ENCODE measurements around the gene HMGN1.

Gene HMGN1

DNA sequence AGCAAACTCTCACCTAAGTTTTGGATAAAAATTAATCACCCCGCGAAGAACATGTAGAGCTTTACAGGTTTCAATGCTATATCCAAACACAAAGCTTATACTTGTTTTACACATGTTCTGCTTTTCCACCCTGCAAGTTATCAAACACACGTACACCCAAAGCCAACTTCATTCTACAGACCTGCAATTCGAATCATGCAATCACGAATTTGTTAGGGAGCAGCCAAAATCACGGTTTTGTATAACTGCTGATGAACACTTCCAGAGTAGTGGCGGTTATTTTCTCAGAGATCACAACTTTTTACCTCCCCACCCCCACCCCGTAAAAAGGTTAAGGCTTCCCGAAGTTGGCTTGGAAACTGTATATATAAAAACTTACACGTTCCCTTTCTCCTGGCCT lies 1.4 kb downstream of the HMGN1 start:
- no peaks in the 10 kb centered on the region for H3K4me1 ChIP-seq (ENCODE audit: control insufficient read depth, insufficient read depth, low read length)
- H3K27ac ChIP-seq (ENCODE audit: low read length) = no peak overlapping the region
- H3K4me3 ChIP-seq (ENCODE audit: low read length) = peak overlapping the region; percentile 54; the same call in 1 of the 2 replicates
- H3K9me3 ChIP-seq (ENCODE audit: control insufficient read depth, insufficient read depth, low read length) = no peaks in the 10 kb centered on the region
- no peak for DNase-seq (ENCODE audit: low read depth, low spot score)
- peaks cover 12% of the 10 kb centered on the region; the same call in 1 of the 2 replicates for H3K36me3 ChIP-seq (ENCODE audit: control insufficient read depth, insufficient read depth, low read length)
- no CpG with 5 or more reads among the region's 10 CpGs for WGBS (ENCODE audit: insufficient coverage, insufficient read length)
- H3K27me3 ChIP-seq (ENCODE audit: control insufficient read depth, insufficient read depth, low read length) = no peaks in the 10 kb centered on the region

DNA sequence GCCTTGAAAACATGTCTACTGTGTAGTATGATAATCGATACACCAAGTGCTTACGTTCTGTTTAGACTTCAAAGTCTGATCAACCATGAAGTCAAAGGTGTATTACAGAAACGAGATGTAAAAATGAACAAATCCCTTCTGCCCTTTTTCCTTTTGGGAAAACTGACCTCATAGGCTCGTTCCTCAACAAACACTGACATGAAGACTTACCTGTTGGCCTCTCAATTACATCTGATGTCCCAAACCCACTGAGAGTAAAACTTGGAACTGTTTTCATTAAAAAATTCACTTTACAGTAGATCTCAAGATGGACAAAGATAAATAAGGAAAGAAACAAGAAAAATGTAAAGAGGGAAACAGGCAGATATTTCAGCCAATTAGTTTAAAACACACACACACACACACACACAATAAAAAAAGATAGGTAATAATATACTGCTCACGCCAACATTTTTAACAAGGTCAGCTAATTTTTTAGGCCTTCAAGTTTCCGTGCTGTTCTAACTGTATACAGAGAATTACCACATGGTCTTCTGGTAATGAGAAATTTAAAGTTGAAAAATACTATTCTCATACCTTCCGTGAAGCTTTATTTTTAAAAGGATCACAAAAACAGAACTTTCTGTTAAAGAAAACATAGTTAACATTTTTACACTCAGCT lies 2.1 kb downstream of the HMGN1 start:
- no peaks in the 10 kb centered on the region for H3K9me3 ChIP-seq (ENCODE audit: control insufficient read depth, insufficient read depth, low read length)
- no peak overlapping the region for H3K27ac ChIP-seq (ENCODE audit: low read length)
- DNase-seq (ENCODE audit: low read depth, low spot score) = no peak
- no peaks in the 10 kb centered on the region for H3K27me3 ChIP-seq (ENCODE audit: control insufficient read depth, insufficient read depth, low read length)
- no peaks in the 10 kb centered on the region for H3K4me1 ChIP-seq (ENCODE audit: control insufficient read depth, insufficient read depth, low read length)
- H3K36me3 ChIP-seq (ENCODE audit: control insufficient read depth, insufficient read depth, low read length) = peaks cover 12% of the 10 kb centered on the region; the same call in 1 of the 2 replicates
- no CpG with 5 or more reads among the region's 7 CpGs for WGBS (ENCODE audit: insufficient coverage, insufficient read length)
- H3K4me3 ChIP-seq (ENCODE audit: low read length) = no peak overlapping the region

DNA sequence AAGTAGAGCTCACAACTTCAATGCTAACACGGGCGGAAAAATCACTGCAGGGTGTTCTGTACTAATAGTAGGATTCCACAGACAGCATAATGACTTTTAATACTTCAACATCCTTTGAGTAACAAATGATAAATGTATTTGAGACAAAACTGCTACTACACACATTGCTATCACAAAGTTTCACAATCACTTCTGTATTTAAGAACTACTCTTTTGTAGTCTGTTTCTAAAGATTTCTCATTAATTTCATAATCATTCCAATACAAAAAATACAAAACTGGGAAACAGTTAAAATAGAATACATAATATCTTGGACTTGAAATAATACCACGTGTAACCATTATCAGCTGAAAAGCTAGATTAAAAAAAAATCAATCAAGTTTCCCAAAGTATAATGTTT lies 2.7 kb downstream of the HMGN1 start:
- Histone ChIP-seq H3K36me3 (ENCODE audit: control insufficient read depth, insufficient read depth, low read length) (peaks cover 12% of the 10 kb centered on the region; the same call in 1 of the 2 replicates), H3K27ac (ENCODE audit: low read length) (no peak overlapping the region), H3K4me1 (ENCODE audit: control insufficient read depth, insufficient read depth, low read length) (no peaks in the 10 kb centered on the region), H3K9me3 (ENCODE audit: control insufficient read depth, insufficient read depth, low read length) (no peaks in the 10 kb centered on the region), H3K4me3 (ENCODE audit: low read length) (no peak overlapping the region), H3K27me3 (ENCODE audit: control insufficient read depth, insufficient read depth, low read length) (no peaks in the 10 kb centered on the region)
- no peak for DNase-seq (ENCODE audit: low read depth, low spot score)
- no CpG with 5 or more reads among the region's 3 CpGs for WGBS (ENCODE audit: insufficient coverage, insufficient read length)

DNA sequence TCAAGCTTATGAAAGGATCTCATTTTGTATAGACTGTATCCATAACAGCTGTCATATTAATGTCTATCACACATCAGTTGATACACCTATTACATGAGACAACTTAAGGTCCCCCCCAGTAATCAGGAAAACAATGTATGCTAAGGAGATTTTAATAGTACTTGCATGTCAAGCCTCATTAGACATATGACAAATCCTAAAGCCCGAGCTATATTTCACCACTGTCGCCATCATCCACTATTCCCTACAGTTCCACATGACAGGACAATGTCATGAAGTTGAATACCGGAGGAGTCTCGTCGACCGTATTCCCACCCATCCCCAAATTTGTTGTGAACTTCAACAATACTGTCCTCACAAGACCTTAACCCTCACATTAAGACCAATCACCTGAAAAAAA lies 3.4 kb downstream of the HMGN1 start:
- Histone ChIP-seq H3K4me3 (ENCODE audit: low read length) (no peak overlapping the region), H3K9me3 (ENCODE audit: control insufficient read depth, insufficient read depth, low read length) (no peaks in the 10 kb centered on the region), H3K4me1 (ENCODE audit: control insufficient read depth, insufficient read depth, low read length) (no peaks in the 10 kb centered on the region), H3K27me3 (ENCODE audit: control insufficient read depth, insufficient read depth, low read length) (no peaks in the 10 kb centered on the region), H3K27ac (ENCODE audit: low read length) (no peak overlapping the region), H3K36me3 (ENCODE audit: control insufficient read depth, insufficient read depth, low read length) (peaks cover 15% of the 10 kb centered on the region; the same call in 1 of the 2 replicates)
- no CpG with 5 or more reads among the region's 6 CpGs for WGBS (ENCODE audit: insufficient coverage, insufficient read length)
- DNase-seq (ENCODE audit: low read depth, low spot score) = no peak

DNA sequence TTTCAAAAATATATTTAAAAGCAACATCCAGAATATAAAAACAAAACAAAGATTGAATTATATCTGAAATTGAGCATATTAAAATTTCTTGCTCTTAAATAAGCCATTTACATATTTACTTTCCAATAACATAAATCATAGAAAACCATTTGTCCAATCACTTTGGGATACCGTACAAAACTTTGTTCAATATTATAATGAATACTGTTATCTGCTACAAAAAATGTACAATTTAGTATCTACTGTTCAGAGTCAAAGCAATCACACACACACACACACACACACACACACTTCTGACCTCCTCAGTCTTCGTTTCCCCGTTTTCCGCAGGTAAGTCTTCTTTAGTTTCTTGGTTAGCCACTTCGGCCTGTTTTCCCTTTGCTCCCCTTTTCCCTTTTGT lies 4.0 kb downstream of the HMGN1 start:
- Histone ChIP-seq H3K36me3 (ENCODE audit: control insufficient read depth, insufficient read depth, low read length) (peaks cover 15% of the 10 kb centered on the region; the same call in 1 of the 2 replicates), H3K27ac (ENCODE audit: low read length) (no peak overlapping the region), H3K4me3 (ENCODE audit: low read length) (no peak overlapping the region), H3K27me3 (ENCODE audit: control insufficient read depth, insufficient read depth, low read length) (no peaks in the 10 kb centered on the region), H3K9me3 (ENCODE audit: control insufficient read depth, insufficient read depth, low read length) (no peaks in the 10 kb centered on the region), H3K4me1 (ENCODE audit: control insufficient read depth, insufficient read depth, low read length) (no peaks in the 10 kb centered on the region)
- DNase-seq (ENCODE audit: low read depth, low spot score) = no peak
- WGBS (ENCODE audit: insufficient coverage, insufficient read length) = 80% methylated on average over 1 of the region's 5 CpGs

DNA sequence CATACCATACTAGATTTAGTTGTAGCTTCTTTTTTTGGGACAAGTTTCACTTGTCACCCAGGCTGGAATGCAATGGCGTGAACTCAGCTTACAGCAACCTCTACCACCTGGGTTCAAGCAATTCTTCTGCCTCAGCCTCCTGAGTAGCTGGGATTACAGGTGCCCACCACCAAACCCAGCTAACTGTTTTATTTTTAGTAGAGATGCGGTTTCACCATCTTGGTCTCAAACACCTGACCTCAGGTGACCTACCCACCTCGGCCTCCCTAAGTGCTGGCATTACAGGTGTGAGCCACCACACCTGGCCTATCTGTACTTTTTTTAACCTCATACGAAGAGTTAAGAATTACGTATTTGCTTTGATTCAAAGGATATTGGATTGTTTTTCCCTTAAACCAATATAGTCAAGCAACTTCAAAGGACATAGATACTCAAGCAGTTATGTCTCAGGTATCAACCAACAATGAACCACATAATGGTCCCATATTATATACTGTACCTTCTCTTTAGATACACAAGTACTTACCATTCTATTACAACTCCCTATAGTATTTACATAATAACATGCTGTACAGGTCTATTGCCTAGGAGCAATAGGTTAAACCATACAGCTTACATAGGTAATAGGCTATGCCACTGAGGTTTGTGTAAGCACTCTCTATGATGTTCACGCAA lies 7.5 kb downstream of the HMGN1 start:
- no peaks in the 10 kb centered on the region for H3K4me1 ChIP-seq (ENCODE audit: control insufficient read depth, insufficient read depth, low read length)
- H3K27ac ChIP-seq (ENCODE audit: low read length) = no peak overlapping the region
- DNase-seq (ENCODE audit: low read depth, low spot score) = no peak
- WGBS (ENCODE audit: insufficient coverage, insufficient read length) = no CpG with 5 or more reads among the region's 6 CpGs
- no peaks in the 10 kb centered on the region for H3K9me3 ChIP-seq (ENCODE audit: control insufficient read depth, insufficient read depth, low read length)
- H3K27me3 ChIP-seq (ENCODE audit: control insufficient read depth, insufficient read depth, low read length) = no peaks in the 10 kb centered on the region
- H3K36me3 ChIP-seq (ENCODE audit: control insufficient read depth, insufficient read depth, low read length) = peaks cover 15% of the 10 kb centered on the region; the same call in 1 of the 2 replicates
- no peak overlapping the region for H3K4me3 ChIP-seq (ENCODE audit: low read length)

DNA sequence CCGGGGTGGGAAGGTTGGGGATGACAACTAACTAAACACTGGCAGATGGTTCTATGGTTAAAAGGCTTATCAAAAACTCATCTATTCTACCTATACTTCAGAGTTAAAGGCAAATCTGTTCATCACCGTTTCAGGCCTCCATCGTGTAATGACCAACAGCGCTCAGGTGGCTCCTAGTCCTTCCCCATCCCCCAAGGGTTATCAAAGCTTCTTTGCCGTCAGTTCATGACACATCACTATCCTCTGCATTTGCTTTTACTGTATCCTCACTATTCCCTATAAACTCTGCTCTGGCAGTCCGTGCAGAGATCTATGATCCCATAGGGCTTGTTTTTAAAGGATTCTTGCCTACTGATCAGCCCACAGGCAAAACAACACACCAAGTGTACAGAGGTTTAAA lies 8.2 kb downstream of the HMGN1 start:
- WGBS (ENCODE audit: insufficient coverage, insufficient read length) = no CpG with 5 or more reads among the region's 6 CpGs
- H3K36me3 ChIP-seq (ENCODE audit: control insufficient read depth, insufficient read depth, low read length) = peaks cover 15% of the 10 kb centered on the region; the same call in 1 of the 2 replicates
- H3K27ac ChIP-seq (ENCODE audit: low read length) = no peak overlapping the region
- no peak for DNase-seq (ENCODE audit: low read depth, low spot score)
- no peaks in the 10 kb centered on the region for H3K9me3 ChIP-seq (ENCODE audit: control insufficient read depth, insufficient read depth, low read length)
- H3K27me3 ChIP-seq (ENCODE audit: control insufficient read depth, insufficient read depth, low read length) = no peaks in the 10 kb centered on the region
- H3K4me3 ChIP-seq (ENCODE audit: low read length) = no peak overlapping the region
- H3K4me1 ChIP-seq (ENCODE audit: control insufficient read depth, insufficient read depth, low read length) = no peaks in the 10 kb centered on the region

DNA sequence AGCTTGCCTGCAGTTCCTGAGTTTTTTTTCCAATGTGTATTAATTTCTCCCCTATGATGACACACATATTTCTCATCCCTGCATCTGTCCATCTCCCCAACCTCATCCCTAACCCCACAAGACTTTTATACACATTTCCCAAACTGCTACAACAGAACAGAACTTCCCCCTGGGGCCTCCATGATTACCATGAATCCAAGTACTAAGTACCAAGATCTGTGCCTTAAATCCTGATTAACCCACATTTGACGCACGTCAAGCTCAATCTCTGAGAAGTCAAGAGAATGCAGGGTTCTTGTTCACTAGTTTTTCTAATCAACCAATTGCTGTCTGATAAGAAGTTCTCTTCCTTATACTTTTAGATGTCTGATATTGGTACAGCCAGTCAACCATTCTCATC lies 9.7 kb downstream of the HMGN1 start:
- no peak for DNase-seq (ENCODE audit: low read depth, low spot score)
- WGBS (ENCODE audit: insufficient coverage, insufficient read length) = no CpG with 5 or more reads among the region's 2 CpGs
- Histone ChIP-seq H3K27me3 (ENCODE audit: control insufficient read depth, insufficient read depth, low read length) (no peaks in the 10 kb centered on the region), H3K9me3 (ENCODE audit: control insufficient read depth, insufficient read depth, low read length) (no peaks in the 10 kb centered on the region), H3K4me3 (ENCODE audit: low read length) (no peak overlapping the region), H3K27ac (ENCODE audit: low read length) (no peak overlapping the region), H3K4me1 (ENCODE audit: control insufficient read depth, insufficient read depth, low read length) (no peaks in the 10 kb centered on the region), H3K36me3 (ENCODE audit: control insufficient read depth, insufficient read depth, low read length) (peaks cover 13% of the 10 kb centered on the region; the same call in 1 of the 2 replicates)

DNA sequence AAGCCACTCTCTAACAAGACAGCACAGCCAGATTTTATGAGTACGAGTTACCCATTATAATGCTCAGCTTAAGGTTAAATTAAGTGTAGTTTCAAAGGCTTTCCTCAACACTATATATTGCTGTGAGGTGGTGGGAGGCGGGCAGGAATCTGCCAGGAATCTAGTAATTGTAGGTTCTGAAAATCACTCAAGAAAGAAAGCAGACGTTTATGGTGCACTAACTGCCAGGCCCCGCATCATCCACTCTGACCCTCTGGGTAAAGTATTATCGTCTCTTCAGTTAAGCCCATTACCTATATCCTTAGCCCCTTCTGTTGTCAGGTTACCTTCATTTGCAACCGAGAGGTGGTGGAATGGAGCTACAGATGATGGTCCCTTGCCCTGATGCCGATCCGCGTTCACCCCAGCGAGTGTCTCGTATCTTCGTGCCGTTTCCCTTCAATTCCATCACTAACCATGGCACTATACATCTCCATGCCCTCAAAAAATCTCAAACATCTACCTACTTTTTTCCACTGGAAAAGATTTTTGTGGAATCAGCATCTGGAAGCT lies 12.4 kb downstream of the HMGN1 start:
- WGBS (ENCODE audit: insufficient coverage, insufficient read length) = no CpG with 5 or more reads among the region's 13 CpGs
- H3K9me3 ChIP-seq (ENCODE audit: control insufficient read depth, insufficient read depth, low read length) = no peaks in the 10 kb centered on the region
- H3K4me3 ChIP-seq (ENCODE audit: low read length) = no peak overlapping the region
- DNase-seq (ENCODE audit: low read depth, low spot score) = no peak
- no peak overlapping the region for H3K27ac ChIP-seq (ENCODE audit: low read length)
- peaks cover 3% of the 10 kb centered on the region; the same call in 1 of the 2 replicates for H3K36me3 ChIP-seq (ENCODE audit: control insufficient read depth, insufficient read depth, low read length)
- H3K27me3 ChIP-seq (ENCODE audit: control insufficient read depth, insufficient read depth, low read length) = no peaks in the 10 kb centered on the region
- H3K4me1 ChIP-seq (ENCODE audit: control insufficient read depth, insufficient read depth, low read length) = no peaks in the 10 kb centered on the region

DNA sequence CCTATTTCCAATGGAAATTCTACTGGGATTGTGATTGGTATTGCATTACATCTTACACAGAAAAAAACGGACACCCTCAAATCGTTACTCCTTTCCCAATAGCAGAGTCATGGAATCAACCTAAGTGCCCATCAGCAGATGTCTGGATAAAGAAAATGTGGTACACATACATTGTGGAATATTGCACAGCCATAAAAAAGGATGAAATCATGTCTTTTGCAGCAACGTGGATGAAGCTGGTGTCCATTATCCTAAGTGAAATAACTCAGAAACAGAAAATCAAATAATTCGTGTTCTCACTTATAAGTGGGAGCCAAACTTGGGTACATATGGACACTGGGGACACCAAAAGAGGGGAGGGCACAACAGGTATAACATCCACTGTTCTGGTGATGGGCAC lies 14.3 kb downstream of the HMGN1 start:
- no peak for DNase-seq (ENCODE audit: low read depth, low spot score)
- no peaks in the 10 kb centered on the region for H3K9me3 ChIP-seq (ENCODE audit: control insufficient read depth, insufficient read depth, low read length)
- no CpG with 5 or more reads among the region's 4 CpGs for WGBS (ENCODE audit: insufficient coverage, insufficient read length)
- H3K4me3 ChIP-seq (ENCODE audit: low read length) = no peak overlapping the region
- H3K4me1 ChIP-seq (ENCODE audit: control insufficient read depth, insufficient read depth, low read length) = no peaks in the 10 kb centered on the region
- H3K36me3 ChIP-seq (ENCODE audit: control insufficient read depth, insufficient read depth, low read length) = no peaks in the 10 kb centered on the region
- no peak overlapping the region for H3K27ac ChIP-seq (ENCODE audit: low read length)
- no peaks in the 10 kb centered on the region for H3K27me3 ChIP-seq (ENCODE audit: control insufficient read depth, insufficient read depth, low read length)
